Loucy (cell line): ENCODE measurements around the gene SFRP2.

Experiments used
- H2AFZ ChIP-seq: fragments of 200-600 bp; sonication (generic); 2 replicates; pipeline ENCODE4 v1.6.0; 2016; ENCODE audit warnings: antibody characterized with exemption, mild to moderate bottlenecking, low read length, moderate library complexity
- H3F3A ChIP-seq: fragments of 200-600 bp; 2 replicates; pipeline ENCODE4 v1.6.0; 2016; ENCODE audit warnings: antibody characterized with exemption, low read depth, mild to moderate bottlenecking
- H3K27me3 ChIP-seq: fragments of 200-600 bp; sonication (generic); 2 replicates; pipeline ENCODE4 v1.6.1; 2014; ENCODE audit warnings: low read length, mild to moderate bottlenecking; ENCODE audit not compliant: insufficient read depth, poor library complexity, severe bottlenecking
- H3K36me3 ChIP-seq: fragments of 200-600 bp; sonication (generic); 2 replicates; pipeline ENCODE4 v1.6.1; 2016; ENCODE audit warnings: low read length; ENCODE audit not compliant: insufficient read depth
- H3K4me1 ChIP-seq: fragments of 200-600 bp; sonication (generic); 2 replicates; pipeline ENCODE4 v1.5.1; 2014; ENCODE audit warnings: low read length, mild to moderate bottlenecking; ENCODE audit not compliant: insufficient read depth, poor library complexity, severe bottlenecking
- H3K4me2 ChIP-seq: fragments of 200-600 bp; sonication (generic); 2 replicates; pipeline ENCODE4 v1.6.0; 2014; ENCODE audit warnings: antibody characterized with exemption, low read length, low read depth, mild to moderate bottlenecking; ENCODE audit not compliant: poor library complexity, severe bottlenecking
- H3K4me3 ChIP-seq: fragments of 200-600 bp; sonication (generic); 2 replicates; pipeline ENCODE4 v1.5.1; 2014; ENCODE audit warnings: low read length, mild to moderate bottlenecking, mixed read lengths; ENCODE audit not compliant: poor library complexity, severe bottlenecking
- H3K79me2 ChIP-seq: fragments of 200-600 bp; sonication (generic); 2 replicates; pipeline ENCODE4 v1.6.1; 2014; ENCODE audit warnings: low read length; ENCODE audit not compliant: insufficient read depth
- H3K9ac ChIP-seq: fragments of 200-600 bp; sonication (generic); 2 replicates; pipeline ENCODE4 v1.6.0; 2014; ENCODE audit warnings: mild to moderate bottlenecking, low read depth, low read length, moderate library complexity; ENCODE audit not compliant: poor library complexity, severe bottlenecking
- H3K9me2 ChIP-seq: fragments of 200-600 bp; sonication (generic); replicated peaks from 2 replicates; pipeline ENCODE4 v1.6.1; 2016; ENCODE audit warnings: low read depth, low read length, mixed read lengths
- H3K9me3 ChIP-seq: fragments of 200-600 bp; sonication (generic); 2 replicates; pipeline ENCODE4 v1.6.1; 2014; ENCODE audit warnings: mild to moderate bottlenecking, antibody characterized with exemption, low read length, low read depth; ENCODE audit not compliant: insufficient read depth
- H4K20me1 ChIP-seq: fragments of 200-600 bp; sonication (generic); 2 replicates; pipeline ENCODE4 v1.6.0; 2014; ENCODE audit warnings: antibody characterized with exemption, low read length, mild to moderate bottlenecking; ENCODE audit not compliant: insufficient read depth, poor library complexity, severe bottlenecking
- CTCF ChIP-seq: fragments of 200-600 bp; sonication (generic); conservative IDR thresholded peaks from 2 replicates; pipeline ENCODE4 v1.5.1; 2014; ENCODE audit warnings: mild to moderate bottlenecking, antibody characterized with exemption, low read length
- EZH2phosphoT487 ChIP-seq: fragments of 200-600 bp; IDR thresholded peaks from 2 replicates; pipeline ENCODE4 v1.6.1; 2018; ENCODE audit warnings: antibody characterized with exemption, mild to moderate bottlenecking, moderate library complexity, borderline replicate concordance

Gene SFRP2

GRCh38 chr4:153791746-153792617, 3.1 kb upstream of the SFRP2 start:
- Histone ChIP-seq H3K9ac (no peak overlapping the region), H3K9me2 (no peaks in the 10 kb centered on the region), H3K4me2 (no peak overlapping the region), H3K4me1 (peaks cover 5% of the 10 kb centered on the region), H3K4me3 (no peak overlapping the region), H3K36me3 (no peaks in the 10 kb centered on the region), H3F3A (no peaks in the 10 kb centered on the region), H2AFZ (no peak overlapping the region), H3K9me3 (no peaks in the 10 kb centered on the region), H3K79me2 (no peaks in the 10 kb centered on the region), H4K20me1 (no peaks in the 10 kb centered on the region), H3K27me3 (no peaks in the 10 kb centered on the region)
- TF ChIP-seq EZH2phosphoT487: no peak
- peak; percentile 69 for TF ChIP-seq CTCF

- no peaks in the 10 kb centered on the region for H3K9me2 ChIP-seq
- no peaks in the 10 kb centered on the region for H3K9me3 ChIP-seq
- H3F3A ChIP-seq: no peaks in the 10 kb centered on the region
- H3K4me3 ChIP-seq: no peak overlapping the region
- H2AFZ ChIP-seq: no peak overlapping the region
- no peak for TF ChIP-seq CTCF
- TF ChIP-seq EZH2phosphoT487: no peak
- no peaks in the 10 kb centered on the region for H3K79me2 ChIP-seq
- no peak overlapping the region for H3K9ac ChIP-seq
- H3K4me2 ChIP-seq: no peak overlapping the region
- H4K20me1 ChIP-seq: no peaks in the 10 kb centered on the region
- no peaks in the 10 kb centered on the region for H3K27me3 ChIP-seq
- peaks cover 5% of the 10 kb centered on the region for H3K4me1 ChIP-seq
- H3K36me3 ChIP-seq: no peaks in the 10 kb centered on the region
These were observed 2.2 kb upstream of the SFRP2 start for GRCh38 chr4:153790962-153791551.

GRCh38 chr4:153790500-153790865, 1.6 kb upstream of the SFRP2 start:
- no peaks in the 10 kb centered on the region for H3K9me2 ChIP-seq
- H3K36me3 ChIP-seq: no peaks in the 10 kb centered on the region
- no peak for TF ChIP-seq EZH2phosphoT487
- TF ChIP-seq CTCF: no peak
- H4K20me1 ChIP-seq: no peaks in the 10 kb centered on the region
- H3K4me2 ChIP-seq: no peak overlapping the region
- no peak overlapping the region for H3K9ac ChIP-seq
- H3K4me3 ChIP-seq: no peak overlapping the region
- H3F3A ChIP-seq: no peaks in the 10 kb centered on the region
- H3K79me2 ChIP-seq: no peaks in the 10 kb centered on the region
- H3K9me3 ChIP-seq: no peaks in the 10 kb centered on the region
- peaks cover 5% of the 10 kb centered on the region for H3K4me1 ChIP-seq
- no peaks in the 10 kb centered on the region for H3K27me3 ChIP-seq
- no peak overlapping the region; the same call in 1 of the 2 replicates for H2AFZ ChIP-seq
